GF-D8 (cell line): ENCODE measurements around the gene ODAD4.
"Not testable (repeated sequence)": the region's sequence is repeated elsewhere in the genome, so short reads cannot be mapped to it uniquely, and the experiment has no call there.

ENCODE experiments used
- DNase-seq: peaks from one replicate; lab custom pipeline; 2025; lab: John Stamatoyannopoulos, UW

The ODAD4 gene

GRCh38 chr17:41914358-41914766, 16.1 kb upstream of the ODAD4 start:
- DNase-seq: no peak

- DNase-seq: no peak
Observed at GRCh38 chr17:41915020-41915419, 15.4 kb upstream of the ODAD4 start.

DNA sequence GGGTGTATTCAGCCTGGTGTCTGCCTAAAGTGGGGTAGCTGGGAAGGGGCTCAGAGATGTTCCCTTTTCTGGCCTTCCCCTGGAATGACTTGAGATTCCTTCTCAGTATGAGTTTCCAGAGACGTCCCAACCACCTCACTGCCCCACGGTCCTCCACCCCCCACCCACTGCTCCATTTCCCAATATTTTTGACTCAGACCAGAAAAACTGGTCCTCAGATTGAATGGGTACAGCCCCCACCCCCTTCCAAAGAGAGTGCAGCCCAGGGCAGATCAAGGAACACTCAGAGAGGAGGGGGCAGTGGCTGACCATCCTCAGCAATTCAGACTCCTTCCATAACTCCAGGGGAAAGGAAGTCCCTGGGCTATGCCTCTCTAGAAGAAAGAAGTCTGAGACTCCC, 14.9 kb upstream of the ODAD4 start:
- DNase-seq: no peak

GRCh38 chr17:41917192-41917591, 13.2 kb upstream of the ODAD4 start:
- DNase-seq: no peak

GRCh38 chr17:41917679-41918313, 12.6 kb upstream of the ODAD4 start:
- no peak for DNase-seq

DNA sequence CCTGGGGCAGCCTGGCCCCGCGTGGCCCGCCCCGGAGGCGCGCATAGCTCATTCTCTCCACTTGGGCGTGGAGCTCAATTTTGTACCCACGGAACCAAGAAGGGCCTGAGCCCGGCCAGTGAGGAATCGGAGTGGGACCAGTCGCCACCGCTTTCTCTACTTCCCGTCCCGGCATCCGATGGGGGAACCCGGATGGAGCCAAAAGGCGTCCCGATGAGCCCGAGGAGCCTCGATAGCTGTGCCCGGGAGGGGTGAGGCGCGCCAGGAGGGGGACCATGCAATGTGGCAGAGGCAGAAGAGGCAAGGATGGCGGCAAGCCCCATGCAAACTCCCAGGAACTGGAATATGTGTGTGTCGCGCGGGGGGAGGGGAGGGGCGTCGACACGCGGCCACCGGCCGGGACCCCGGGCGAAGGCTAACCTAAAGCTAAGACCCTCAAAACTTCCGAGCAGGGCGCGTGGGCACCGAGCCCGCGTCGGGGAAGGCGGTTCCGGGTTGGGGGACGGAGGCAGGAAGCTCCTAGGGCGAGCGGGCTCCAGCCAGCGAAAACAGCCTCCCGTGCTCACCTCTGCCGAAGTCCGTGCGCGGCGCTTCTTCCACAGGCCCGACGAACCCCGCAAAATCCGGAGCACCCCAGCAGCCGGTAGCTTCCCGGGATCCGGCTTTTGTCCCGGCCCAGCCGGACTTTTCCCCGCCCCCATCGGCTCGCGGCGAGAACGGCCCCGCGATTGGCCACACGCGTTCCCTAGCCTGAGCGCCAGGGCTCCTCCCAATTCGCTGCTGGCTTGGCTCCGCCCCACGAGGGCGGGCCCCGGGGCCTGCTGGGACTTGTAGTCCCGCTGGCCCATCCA, 11.9 kb upstream of the ODAD4 start, which contains the start of gene ACLY:
TSS of gene ACLY (minus strand) at position 638 of the 851 bp plus-strand sequence. CDS start 5,078 bp downstream, outside the sequence.
- peak; percentile 62 for DNase-seq

DNA sequence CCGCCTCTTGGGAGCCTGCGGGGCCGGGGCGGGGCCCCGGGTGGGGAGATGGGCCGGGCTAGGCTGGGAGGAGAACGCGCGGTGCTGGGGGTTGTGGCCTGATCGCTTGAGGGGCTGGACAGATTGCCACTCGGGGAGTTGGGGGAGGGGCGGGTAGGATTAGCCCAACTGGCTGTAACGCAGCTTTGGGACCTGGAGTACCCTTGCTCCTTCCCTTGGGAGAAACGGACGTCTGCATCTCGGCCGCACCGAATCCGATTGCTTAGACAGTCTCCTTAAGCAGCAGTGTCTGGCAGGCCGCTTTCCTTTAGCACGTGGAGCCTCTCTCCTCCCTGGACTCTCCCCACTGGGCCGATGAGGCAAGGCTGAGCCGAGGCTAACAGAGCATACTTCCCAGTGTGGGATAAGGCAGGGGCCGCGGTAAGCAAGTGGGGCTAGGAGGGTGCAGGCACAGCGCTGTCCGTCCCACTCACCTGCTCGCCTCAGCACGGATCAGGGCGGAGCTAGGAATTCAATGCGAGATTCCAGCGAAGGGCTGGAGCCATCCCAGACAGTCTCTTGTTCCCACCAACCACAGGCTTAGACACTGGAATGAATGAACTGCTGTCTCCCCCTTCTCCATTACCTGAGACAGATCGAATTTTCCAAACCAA, 11.1 kb upstream of the ODAD4 start:
- DNase-seq: no peak

GRCh38 chr17:41919840-41920579, 10.4 kb upstream of the ODAD4 start:
- DNase-seq: no peak

DNA sequence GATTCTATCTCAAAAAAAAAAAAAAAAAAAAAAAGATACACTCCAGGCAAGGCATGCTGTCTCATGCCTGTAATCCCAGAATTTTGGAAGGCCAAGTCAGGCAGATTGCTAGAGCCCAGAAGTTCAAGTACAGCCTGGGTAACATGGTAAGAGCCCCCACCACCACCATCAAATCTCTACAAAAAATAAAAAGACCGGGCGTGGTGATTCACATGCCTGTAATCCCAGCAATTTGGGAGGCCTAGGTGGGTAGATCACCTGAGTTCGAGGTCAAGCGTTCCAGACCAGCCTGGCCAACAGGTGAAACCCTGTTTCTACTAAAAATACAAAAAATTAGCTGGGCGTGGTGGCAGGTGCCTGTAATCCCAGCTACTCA, 9.8 kb upstream of the ODAD4 start:
- no peak for DNase-seq

DNA sequence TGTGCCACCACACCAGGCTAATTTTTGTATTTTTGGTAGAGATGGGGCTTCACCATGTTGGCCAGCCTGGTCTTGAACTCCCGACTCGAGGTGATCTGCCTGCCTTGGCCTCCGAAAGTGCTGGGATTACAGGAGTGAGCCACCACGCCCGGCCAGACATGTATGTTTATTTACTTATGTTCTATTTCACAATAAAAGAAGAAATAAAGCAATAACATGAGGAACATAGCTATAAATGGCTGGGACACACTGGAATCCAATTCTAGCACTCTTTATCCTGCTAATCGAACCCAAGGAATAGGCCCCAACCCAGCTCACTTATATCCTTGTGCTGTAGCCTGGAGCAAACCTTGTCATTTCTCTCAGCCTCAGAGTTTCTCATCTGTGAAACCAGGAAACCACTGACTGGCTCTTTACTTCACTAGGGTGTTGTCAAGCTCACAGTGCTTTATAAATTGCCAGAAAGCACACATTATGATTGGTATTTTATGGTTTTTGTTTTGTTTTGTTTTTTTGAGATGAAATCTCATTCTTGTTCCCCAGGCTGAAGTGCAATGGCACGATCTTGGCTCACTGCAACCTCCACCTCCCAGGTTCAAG, 4.3 kb upstream of the ODAD4 start:
- DNase-seq: no peak

GRCh38 chr17:41928693-41929251, 1.6 kb upstream of the ODAD4 start:
- DNase-seq: no peak

- not testable (repeated sequence) for DNase-seq
Observed at GRCh38 chr17:41930833-41931156, 378 bp downstream of the ODAD4 start.

DNA sequence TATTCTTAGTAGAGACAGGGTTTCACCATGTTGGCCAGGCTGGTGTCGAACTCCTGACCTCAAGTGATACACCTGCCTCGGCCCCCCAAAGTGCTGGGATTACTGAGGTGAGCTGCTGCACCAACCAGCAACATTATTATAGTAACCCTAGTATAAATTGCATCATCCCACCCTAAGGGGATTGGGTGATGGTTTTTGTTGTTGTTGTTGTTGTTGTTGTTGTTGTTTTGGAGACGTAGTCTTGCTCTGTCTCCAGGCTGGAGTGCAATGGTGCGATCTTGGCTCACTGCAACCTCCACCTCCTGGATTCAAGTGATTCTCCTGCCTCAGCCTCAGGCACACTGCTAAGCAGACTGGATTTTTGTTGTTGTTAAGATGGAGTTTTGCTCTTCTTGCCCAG, 1.3 kb downstream of the ODAD4 start:
- DNase-seq: not testable (repeated sequence)

- DNase-seq: peak; percentile 50
Observed at GRCh38 chr17:41932816-41933389, 2.5 kb downstream of the ODAD4 start.

GRCh38 chr17:41935641-41936040, 5.2 kb downstream of the ODAD4 start:
- DNase-seq: no peak

GRCh38 chr17:41937970-41938954, 7.8 kb downstream of the ODAD4 start:
- no peak for DNase-seq

GRCh38 chr17:41939044-41939692, 8.8 kb downstream of the ODAD4 start:
- no peak for DNase-seq

- no peak for DNase-seq
Observed at GRCh38 chr17:41939693-41940090, 9.3 kb downstream of the ODAD4 start.

DNA sequence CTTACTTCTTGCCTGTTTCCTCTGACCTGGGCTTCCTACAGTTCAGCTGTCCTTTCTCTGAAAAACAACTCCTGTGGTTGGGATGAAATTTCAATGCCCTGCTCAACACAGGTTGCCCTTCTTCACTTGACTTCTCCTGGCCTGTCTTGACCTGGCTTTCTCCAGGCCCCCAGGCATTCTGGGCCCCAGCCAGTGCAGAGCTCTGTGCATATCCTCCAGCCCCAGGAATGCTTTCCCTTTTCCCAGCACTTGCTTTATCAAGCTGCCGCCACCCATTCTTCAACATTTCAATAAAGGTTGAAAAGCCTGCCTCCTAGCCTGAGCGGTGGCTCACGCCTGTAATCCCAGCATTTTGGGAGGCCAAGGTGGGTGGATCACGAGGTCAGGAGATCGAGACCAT, 10.8 kb downstream of the ODAD4 start:
- no peak for DNase-seq
